WTC11 (cell line): ENCODE results near the gene PDE4A. TPM values are rescaled to one million over a fixed set of nuclear protein-coding genes. Genes with fewer than 3 reads are reported as not detected.

Source experiments
- ATAC-seq: fragments of 200-7000 bp; cut with Tn5 transposase; 2 replicates; pipeline ENCODE4 v1.10.0; 2021; ENCODE audit warnings: mild to moderate bottlenecking, moderate library complexity
- CTCF ChIA-PET: fragments of 300-600 bp; sonication (Branson Sonifier 250); formaldehyde crosslinking; loops from one replicate; lab custom pipeline; 2021; ENCODE audit warnings: antibody characterized with exemption; lab: Charles Lee
- POLR2A ChIA-PET: fragments of 350-600 bp; sonication (Branson Sonifier 250); formaldehyde crosslinking; loops from one replicate; lab custom pipeline; 2021; ENCODE audit warnings: antibody characterized with exemption; lab: Charles Lee
- DNase-seq: peaks from one replicate; pipeline ENCODE4 v3.0.0; 2021; ENCODE audit warnings: low spot score
- H3K27ac Mint-ChIP-seq: 2 replicates; pipeline ENCODE4 v1.8.0; 2021; ENCODE audit warnings: mixed read lengths
- H3K27me3 Mint-ChIP-seq: 2 replicates; pipeline ENCODE4 v1.8.0; 2021; ENCODE audit warnings: low read depth, mild to moderate bottlenecking, moderate library complexity, mixed read lengths
- H3K36me3 Mint-ChIP-seq: 2 replicates; pipeline ENCODE4 v1.8.0; 2021; ENCODE audit warnings: mixed read lengths
- H3K4me1 Mint-ChIP-seq: 2 replicates; pipeline ENCODE4 v1.8.0; 2022; ENCODE audit warnings: mixed read lengths
- H3K4me3 Mint-ChIP-seq: 2 replicates; pipeline ENCODE4 v1.8.0; 2021; ENCODE audit warnings: mild to moderate bottlenecking, moderate library complexity, mixed read lengths
- H3K9me3 Mint-ChIP-seq: 2 replicates; pipeline ENCODE4 v1.8.0; 2021; ENCODE audit warnings: mixed read lengths
- CREM ChIP-seq: sonication (generic); formaldehyde crosslinking; IDR thresholded peaks from 2 replicates; pipeline ENCODE4 v1.8.1; 2022; ENCODE audit warnings: mild to moderate bottlenecking, missing genetic modification reagents, moderate library complexity
- E2F5 ChIP-seq: sonication (generic); formaldehyde crosslinking; IDR thresholded peaks from 2 replicates; pipeline ENCODE4 v1.8.1; 2022; ENCODE audit warnings: mild to moderate bottlenecking, moderate library complexity, missing genetic modification reagents
- ETV6 ChIP-seq: sonication (generic); formaldehyde crosslinking; IDR thresholded peaks from 2 replicates; pipeline ENCODE4 v1.8.1; 2022; ENCODE audit warnings: mild to moderate bottlenecking, missing genetic modification reagents
- FOXJ3 ChIP-seq: sonication (generic); formaldehyde crosslinking; IDR thresholded peaks from 2 replicates; pipeline ENCODE4 v1.9.0; 2021; ENCODE audit warnings: missing genetic modification reagents, mild to moderate bottlenecking, borderline replicate concordance
- HMGA2 ChIP-seq: fragments of 250-450 bp; sonication (Bioruptor Pico); IDR thresholded peaks from 2 replicates; pipeline ENCODE4 v1.4.0; 2021; ENCODE audit warnings: mild to moderate bottlenecking, moderate library complexity
- IRF1 ChIP-seq: sonication (generic); formaldehyde crosslinking; IDR thresholded peaks from 2 replicates; pipeline ENCODE4 v1.8.0; 2023; ENCODE audit warnings: missing genetic modification reagents
- JUN ChIP-seq: sonication (generic); formaldehyde crosslinking; IDR thresholded peaks from 2 replicates; pipeline ENCODE4 v1.8.0; 2023; ENCODE audit warnings: mild to moderate bottlenecking, missing genetic modification reagents
- NFE2L1 ChIP-seq: sonication (generic); formaldehyde crosslinking; IDR thresholded peaks from 2 replicates; pipeline ENCODE4 v1.8.1; 2023; ENCODE audit warnings: missing genetic modification reagents
- NR3C1 ChIP-seq: sonication (generic); formaldehyde crosslinking; conservative IDR thresholded peaks from 2 replicates; pipeline ENCODE4 v1.8.1; 2023; ENCODE audit warnings: low read depth, mild to moderate bottlenecking, missing genetic modification reagents
- SMAD4 ChIP-seq: sonication (generic); formaldehyde crosslinking; IDR thresholded peaks from 2 replicates; pipeline ENCODE4 v1.8.0; 2022; ENCODE audit warnings: mild to moderate bottlenecking, missing genetic modification reagents
- SOX15 ChIP-seq: fragments of 250-450 bp; sonication (Bioruptor Pico); IDR thresholded peaks from 2 replicates; pipeline ENCODE4 v1.9.0; 2021; ENCODE audit warnings: mild to moderate bottlenecking
- TCF7 ChIP-seq: sonication (generic); formaldehyde crosslinking; IDR thresholded peaks from 2 replicates; pipeline ENCODE4 v1.8.0; 2022; ENCODE audit warnings: mild to moderate bottlenecking, low read depth, missing genetic modification reagents, moderate library complexity
- USF2 ChIP-seq: sonication (generic); formaldehyde crosslinking; IDR thresholded peaks from 2 replicates; pipeline ENCODE4 v1.8.1; 2023; ENCODE audit warnings: mild to moderate bottlenecking, missing genetic modification reagents, moderate library complexity
- ZNF138 ChIP-seq: sonication (generic); formaldehyde crosslinking; conservative IDR thresholded peaks from 2 replicates; pipeline ENCODE4 v1.8.1; 2022; ENCODE audit warnings: mild to moderate bottlenecking, moderate library complexity, missing genetic modification reagents
- ZNF317 ChIP-seq: sonication (generic); formaldehyde crosslinking; IDR thresholded peaks from 2 replicates; pipeline ENCODE4 v1.8.1; 2023; ENCODE audit warnings: low read depth, mild to moderate bottlenecking, moderate library complexity, missing genetic modification reagents, borderline replicate concordance
- ZNF425 ChIP-seq: fragments of 250-450 bp; sonication (Bioruptor Pico); conservative IDR thresholded peaks from 2 replicates; pipeline ENCODE4 v1.9.0; 2021; ENCODE audit warnings: mild to moderate bottlenecking
- total RNA-seq: library from RNA; stranded (reverse); gene quantifications from 3 replicates; pipeline ENCODE4 v1.2.3, GENCODE V29; 2021
- TF ChIP-seq, protein P1 (sequence below): sonication (generic); formaldehyde crosslinking; IDR thresholded peaks from 2 replicates; pipeline ENCODE4 v1.8.0; 2022; ENCODE audit warnings: mild to moderate bottlenecking, missing genetic modification reagents
- TF ChIP-seq, protein P2 (sequence below): sonication (generic); formaldehyde crosslinking; IDR thresholded peaks from 2 replicates; pipeline ENCODE4 v1.8.0; 2022; ENCODE audit warnings: mild to moderate bottlenecking, missing genetic modification reagents
- TF ChIP-seq, protein P3 (sequence below): fragments of 250-450 bp; sonication (Bioruptor Pico); IDR thresholded peaks from 2 replicates; pipeline ENCODE4 v1.8.0; 2021; ENCODE audit warnings: mild to moderate bottlenecking
- TF ChIP-seq, protein P4 (sequence below): sonication (generic); formaldehyde crosslinking; IDR thresholded peaks from 2 replicates; pipeline ENCODE4 v1.8.1; 2023; ENCODE audit warnings: mild to moderate bottlenecking, missing genetic modification reagents
- TF ChIP-seq, protein P5 (sequence below): sonication (generic); formaldehyde crosslinking; IDR thresholded peaks from 2 replicates; pipeline ENCODE4 v1.8.1; 2023; ENCODE audit warnings: mild to moderate bottlenecking, missing genetic modification reagents, moderate library complexity

PDE4A gene
- total RNA-seq, 1 experiment from 2014 or later, result 5.9 TPM

- Mint-ChIP-seq H3K27ac (no peak overlapping the region), H3K36me3 (no peaks in the 10 kb centered on the region), H3K4me3 (peak overlapping the region; percentile 77), H3K9me3 (no peaks in the 10 kb centered on the region), H3K27me3 (peaks cover 93% of the 10 kb centered on the region), H3K4me1 (peaks cover 26% of the 10 kb centered on the region)
- TF ChIP-seq ETV6 (no peak), ZNF138 (no peak), JUN (no peak), SOX15 (CRISPR knock-in tag) (no peak)
- TF ChIP-seq, protein P1, sequence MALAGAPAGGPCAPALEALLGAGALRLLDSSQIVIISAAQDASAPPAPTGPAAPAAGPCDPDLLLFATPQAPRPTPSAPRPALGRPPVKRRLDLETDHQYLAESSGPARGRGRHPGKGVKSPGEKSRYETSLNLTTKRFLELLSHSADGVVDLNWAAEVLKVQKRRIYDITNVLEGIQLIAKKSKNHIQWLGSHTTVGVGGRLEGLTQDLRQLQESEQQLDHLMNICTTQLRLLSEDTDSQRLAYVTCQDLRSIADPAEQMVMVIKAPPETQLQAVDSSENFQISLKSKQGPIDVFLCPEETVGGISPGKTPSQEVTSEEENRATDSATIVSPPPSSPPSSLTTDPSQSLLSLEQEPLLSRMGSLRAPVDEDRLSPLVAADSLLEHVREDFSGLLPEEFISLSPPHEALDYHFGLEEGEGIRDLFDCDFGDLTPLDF (CRISPR knock-in tag), result no peak
- TF ChIP-seq, protein P2, sequence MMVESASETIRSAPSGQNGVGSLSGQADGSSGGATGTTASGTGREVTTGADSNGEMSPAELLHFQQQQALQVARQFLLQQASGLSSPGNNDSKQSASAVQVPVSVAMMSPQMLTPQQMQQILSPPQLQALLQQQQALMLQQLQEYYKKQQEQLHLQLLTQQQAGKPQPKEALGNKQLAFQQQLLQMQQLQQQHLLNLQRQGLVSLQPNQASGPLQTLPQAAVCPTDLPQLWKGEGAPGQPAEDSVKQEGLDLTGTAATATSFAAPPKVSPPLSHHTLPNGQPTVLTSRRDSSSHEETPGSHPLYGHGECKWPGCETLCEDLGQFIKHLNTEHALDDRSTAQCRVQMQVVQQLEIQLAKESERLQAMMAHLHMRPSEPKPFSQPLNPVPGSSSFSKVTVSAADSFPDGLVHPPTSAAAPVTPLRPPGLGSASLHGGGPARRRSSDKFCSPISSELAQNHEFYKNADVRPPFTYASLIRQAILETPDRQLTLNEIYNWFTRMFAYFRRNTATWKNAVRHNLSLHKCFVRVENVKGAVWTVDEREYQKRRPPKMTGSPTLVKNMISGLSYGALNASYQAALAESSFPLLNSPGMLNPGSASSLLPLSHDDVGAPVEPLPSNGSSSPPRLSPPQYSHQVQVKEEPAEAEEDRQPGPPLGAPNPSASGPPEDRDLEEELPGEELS, result no peak
- ATAC-seq (no peak), DNase-seq (no peak)
- ChIA-PET CTCF (interaction anchor here (0.5 to 5.9 kb wide), 5 partner anchors 13 to 334 kb away, joined by 3 to 229 read pairs (median 6); partner anchors contain the start of gene CDC37), POLR2A (no interaction called here)
These were observed 1.1 kb upstream of the PDE4A start for GRCh38 chr19:10419200-10419645.

- Mint-ChIP-seq H3K27ac (no peak overlapping the region), H3K4me1 (peaks cover 29% of the 10 kb centered on the region), H3K4me3 (peak overlapping the region; percentile 77), H3K27me3 (peaks cover 94% of the 10 kb centered on the region), H3K36me3 (no peaks in the 10 kb centered on the region), H3K9me3 (no peaks in the 10 kb centered on the region)
- ChIA-PET POLR2A (interaction anchor here (0.8 kb wide), 1 partner anchor 146 kb away, joined by 3 read pairs; the partner anchor contains the start of gene KRI1), CTCF (interaction anchor here (0.5 to 4.8 kb wide), 10 partner anchors 10 to 334 kb away, joined by 3 to 51 read pairs (median 5); partner anchors contain the start of gene CDC37)
- peak; percentile 46 for ATAC-seq
- DNase-seq, result peak; percentile 91
- TF ChIP-seq, protein P3, sequence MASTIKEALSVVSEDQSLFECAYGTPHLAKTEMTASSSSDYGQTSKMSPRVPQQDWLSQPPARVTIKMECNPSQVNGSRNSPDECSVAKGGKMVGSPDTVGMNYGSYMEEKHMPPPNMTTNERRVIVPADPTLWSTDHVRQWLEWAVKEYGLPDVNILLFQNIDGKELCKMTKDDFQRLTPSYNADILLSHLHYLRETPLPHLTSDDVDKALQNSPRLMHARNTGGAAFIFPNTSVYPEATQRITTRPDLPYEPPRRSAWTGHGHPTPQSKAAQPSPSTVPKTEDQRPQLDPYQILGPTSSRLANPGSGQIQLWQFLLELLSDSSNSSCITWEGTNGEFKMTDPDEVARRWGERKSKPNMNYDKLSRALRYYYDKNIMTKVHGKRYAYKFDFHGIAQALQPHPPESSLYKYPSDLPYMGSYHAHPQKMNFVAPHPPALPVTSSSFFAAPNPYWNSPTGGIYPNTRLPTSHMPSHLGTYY (CRISPR knock-in tag), result no peak
- TF ChIP-seq, protein P4, sequence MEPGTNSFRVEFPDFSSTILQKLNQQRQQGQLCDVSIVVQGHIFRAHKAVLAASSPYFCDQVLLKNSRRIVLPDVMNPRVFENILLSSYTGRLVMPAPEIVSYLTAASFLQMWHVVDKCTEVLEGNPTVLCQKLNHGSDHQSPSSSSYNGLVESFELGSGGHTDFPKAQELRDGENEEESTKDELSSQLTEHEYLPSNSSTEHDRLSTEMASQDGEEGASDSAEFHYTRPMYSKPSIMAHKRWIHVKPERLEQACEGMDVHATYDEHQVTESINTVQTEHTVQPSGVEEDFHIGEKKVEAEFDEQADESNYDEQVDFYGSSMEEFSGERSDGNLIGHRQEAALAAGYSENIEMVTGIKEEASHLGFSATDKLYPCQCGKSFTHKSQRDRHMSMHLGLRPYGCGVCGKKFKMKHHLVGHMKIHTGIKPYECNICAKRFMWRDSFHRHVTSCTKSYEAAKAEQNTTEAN (CRISPR knock-in tag), result no peak
- TF ChIP-seq E2F5 (CRISPR knock-in tag) (0 out of 2 replicates have a peak, but pooled peaks have one; percentile 46), ZNF317 (no peak), NR3C1 (CRISPR knock-in tag) (no peak), SOX15 (CRISPR knock-in tag) (no peak), FOXJ3 (CRISPR knock-in tag) (no peak), SMAD4 (CRISPR knock-in tag) (no peak), NFE2L1 (CRISPR knock-in tag) (0 out of 2 replicates have a peak, but pooled peaks have one; percentile 65), IRF1 (0 out of 2 replicates have a peak, but pooled peaks have one; percentile 17), ZNF425 (no peak), USF2 (CRISPR knock-in tag) (no peak; the same call in none of the 2 replicates), TCF7 (CRISPR knock-in tag) (no peak), CREM (CRISPR knock-in tag) (peak; percentile 63), HMGA2 (no peak)
- TF ChIP-seq, protein P5, sequence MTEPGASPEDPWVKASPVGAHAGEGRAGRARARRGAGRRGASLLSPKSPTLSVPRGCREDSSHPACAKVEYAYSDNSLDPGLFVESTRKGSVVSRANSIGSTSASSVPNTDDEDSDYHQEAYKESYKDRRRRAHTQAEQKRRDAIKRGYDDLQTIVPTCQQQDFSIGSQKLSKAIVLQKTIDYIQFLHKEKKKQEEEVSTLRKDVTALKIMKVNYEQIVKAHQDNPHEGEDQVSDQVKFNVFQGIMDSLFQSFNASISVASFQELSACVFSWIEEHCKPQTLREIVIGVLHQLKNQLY, result no peak
These were observed 493 bp upstream of the PDE4A start for GRCh38 chr19:10419646-10420443.
